Liver (tissue), 9 donors: ENCODE results near the gene RAD23B. TPM values are rescaled to one million over a fixed set of nuclear protein-coding genes. Genes with fewer than 3 reads are reported as not detected.

Experiments
- DNase-seq: peaks from one replicate; pipeline ENCODE4 v3.0.0-alpha.2; 2017; ENCODE audit warnings: low spot score
- H3K27ac ChIP-seq, 2 donors: one replicate each; pipeline ENCODE4 v1.7.0; 2013; ENCODE audit warnings: inconsistent platforms in 2 of 2, low read length in 2 of 2, control low read depth in 1 of 2, low read depth in 1 of 2, mild to moderate bottlenecking in 1 of 2
- H3K27me3 ChIP-seq, 4 donors: one replicate each; pipeline versions ENCODE4 v1.6.1 to v1.7.0; 2013; ENCODE audit warnings: low read length in 3 of 4, inconsistent platforms in 1 of 4, mild to moderate bottlenecking in 1 of 4, moderate library complexity in 1 of 4; ENCODE audit not compliant: control insufficient read depth in 4 of 4, insufficient read depth in 4 of 4
- H3K36me3 ChIP-seq, 4 donors: one replicate each; pipeline versions ENCODE4 v1.6.1 to v1.7.0; 2013; ENCODE audit warnings: low read length in 3 of 4, mild to moderate bottlenecking in 3 of 4, low read depth in 1 of 4, moderate library complexity in 1 of 4; ENCODE audit not compliant: control insufficient read depth in 4 of 4, insufficient read depth in 3 of 4
- H3K4me1 ChIP-seq, 4 donors: one replicate each; pipeline versions ENCODE4 v1.6.1 to v1.7.0; 2013; ENCODE audit warnings: low read length in 3 of 4, mild to moderate bottlenecking in 3 of 4, moderate library complexity in 1 of 4; ENCODE audit not compliant: control insufficient read depth in 4 of 4, insufficient read depth in 4 of 4
- H3K4me3 ChIP-seq, 3 donors: one replicate each; pipeline versions ENCODE4 v1.6.1 to v1.7.0; 2013; ENCODE audit warnings: low read length in 3 of 3, control low read depth in 1 of 3, low read depth in 1 of 3, mild to moderate bottlenecking in 1 of 3
- H3K9ac ChIP-seq, 2 donors: one replicate each; pipeline ENCODE4 v1.7.0; 2013; ENCODE audit warnings: low read length in 2 of 2, mild to moderate bottlenecking in 2 of 2, moderate library complexity in 2 of 2, control low read depth in 1 of 2, low read depth in 1 of 2
- H3K9me3 ChIP-seq, 4 donors: one replicate each; pipeline versions ENCODE4 v1.6.1 to v1.7.0; 2013; ENCODE audit warnings: low read length in 3 of 4; ENCODE audit not compliant: control insufficient read depth in 4 of 4
- CTCF ChIP-seq: fragments of 150-350 bp; IDR thresholded peaks from 2 replicates; pipeline ENCODE4 v1.5.1; 2017; ENCODE audit warnings: improper control_type of control experiment, low read depth, low read length; ENCODE audit not compliant: missing input control
- EGR1 ChIP-seq, 2 donors: IDR thresholded peaks; 2 replicates each; pipeline ENCODE4 v1.6.1; 2016 to 2018; ENCODE audit warnings: antibody characterized with exemption in 2 of 2, low read depth in 2 of 2
- FOXA1 ChIP-seq: IDR thresholded peaks from 2 replicates; pipeline ENCODE4 v1.6.1; 2016; ENCODE audit warnings: antibody characterized with exemption
- FOXA2 ChIP-seq: IDR thresholded peaks from 2 replicates; pipeline ENCODE4 v1.6.1; 2016; ENCODE audit warnings: antibody characterized with exemption
- GABPA ChIP-seq, 2 donors: IDR thresholded peaks in 1 of 2; conservative IDR thresholded peaks in 1 of 2; 2 replicates each; pipeline ENCODE4 v1.6.1; 2016; ENCODE audit warnings: antibody characterized with exemption in 2 of 2, mild to moderate bottlenecking in 1 of 2, moderate library complexity in 1 of 2
- HNF4A ChIP-seq, 2 donors: conservative IDR thresholded peaks; 2 replicates each; pipeline ENCODE4 v1.6.1; 2016; ENCODE audit warnings: antibody characterized with exemption in 2 of 2, mild to moderate bottlenecking in 2 of 2
- HNF4G ChIP-seq: IDR thresholded peaks from 2 replicates; pipeline ENCODE4 v1.6.1; 2016; ENCODE audit warnings: antibody characterized with exemption
- JUND ChIP-seq, 2 donors: IDR thresholded peaks; 2 replicates each; pipeline ENCODE4 v1.6.1; 2016; ENCODE audit warnings: antibody characterized with exemption in 2 of 2
- MAX ChIP-seq: IDR thresholded peaks from 2 replicates; pipeline ENCODE4 v1.6.1; 2016; ENCODE audit warnings: antibody characterized with exemption
- NR2F2 ChIP-seq: IDR thresholded peaks from 2 replicates; pipeline ENCODE4 v1.6.1; 2016; ENCODE audit warnings: antibody characterized with exemption
- RAD21 ChIP-seq, 2 donors: IDR thresholded peaks; 2 replicates each; pipeline ENCODE4 v1.6.1; 2016; ENCODE audit warnings: antibody characterized with exemption in 2 of 2, mild to moderate bottlenecking in 2 of 2
- REST ChIP-seq: IDR thresholded peaks from 2 replicates; pipeline ENCODE4 v1.6.1; 2016; ENCODE audit warnings: antibody characterized with exemption, mild to moderate bottlenecking
- RXRA ChIP-seq, 2 donors: IDR thresholded peaks; 2 replicates each; pipeline ENCODE4 v1.6.1; 2017 to 2018; ENCODE audit warnings: antibody characterized with exemption in 2 of 2, mild to moderate bottlenecking in 1 of 2
- SP1 ChIP-seq: IDR thresholded peaks from 2 replicates; pipeline ENCODE4 v1.6.1; 2018; ENCODE audit warnings: antibody characterized with exemption, mild to moderate bottlenecking
- TAF1 ChIP-seq: conservative IDR thresholded peaks from 2 replicates; pipeline ENCODE4 v1.6.1; 2016; ENCODE audit warnings: antibody characterized with exemption, mild to moderate bottlenecking
- YY1 ChIP-seq: IDR thresholded peaks from 2 replicates; pipeline ENCODE4 v1.6.1; 2016; ENCODE audit warnings: antibody characterized with exemption, mild to moderate bottlenecking
- WGBS: extraction: QIAGEN DNeasy Blood & Tissue Kit; methylation state at CpG from one replicate; pipeline ENCODE4 v1.1.7; 2013; 5-methylcytosine and 5-hydroxymethylcytosine counted together
- polyA plus RNA-seq, 2 donors: library from polyadenylated mRNA; stranded (reverse) in 1 of 2; unstranded in 1 of 2; fragments of 200-250 nt in 1 of 2; fragments of >200 nt in 1 of 2; fragmentation: Nextera tagmentation in 1 of 2; extraction: Ambion mirVana in 1 of 2; gene quantifications; one replicate each; pipeline versions ENCODE4 v1.2.1 to v1.2.3, GENCODE V29; 2013 to 2015
- total RNA-seq, 2 donors: library from RNA; depleted of rRNA; stranded (reverse); fragments of >200 nt; gene quantifications; one replicate each; pipeline ENCODE4 v1.2.3, GENCODE V29; 2014
- TF ChIP-seq, protein P1 (sequence below): IDR thresholded peaks from 2 replicates; pipeline ENCODE4 v1.6.1; 2016; ENCODE audit warnings: antibody characterized with exemption
- TF ChIP-seq, protein P2 (sequence below): IDR thresholded peaks from 2 replicates; pipeline ENCODE4 v1.6.1; 2016; ENCODE audit warnings: antibody characterized with exemption
- donor health status: healthy.
- donor health status: healthy.
- donor health status: healthy.
- donor health status: healthy.
- donor health status: healthy.

RAD23B gene
- total and polyA plus RNA-seq, 4 donors = 13.6 to 101 (median 61.6) TPM

- TF ChIP-seq HNF4A (conservative IDR thresholded peaks at IDR 0.05) = no peak
These were observed 40.9 kb downstream of the RAD23B start (continued) for GRCh38 chr9:107323836-107324585.

DNA sequence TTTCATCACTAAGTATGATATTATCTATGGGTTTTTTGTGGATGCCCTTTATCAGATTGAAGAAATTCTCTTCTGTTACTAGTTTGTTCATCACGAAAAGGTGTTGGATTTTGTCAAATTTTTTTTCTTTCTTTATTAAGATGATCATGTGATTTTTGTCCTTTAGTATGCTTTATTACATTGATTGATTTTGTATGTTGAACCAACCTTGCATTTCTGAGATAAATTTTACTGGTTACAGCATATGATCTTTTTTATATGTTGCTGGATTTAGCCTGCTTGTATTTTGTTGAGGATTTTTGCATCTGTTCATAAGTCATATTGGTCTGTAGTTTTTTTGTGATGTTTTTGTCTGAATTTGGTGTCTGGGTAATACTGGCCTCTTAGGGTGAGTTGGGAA is 42.8 kb downstream of the RAD23B start:
- H3K9ac ChIP-seq = no peak overlapping the region
- no peaks in the 10 kb centered on the region for H3K27me3 ChIP-seq
- DNase-seq = no peak
- no peak for TF ChIP-seq HNF4G
- TF ChIP-seq REST = no peak
- no peak for TF ChIP-seq GABPA (IDR thresholded peaks at IDR 0.05 in 1 of 2, conservative IDR thresholded peaks at IDR 0.05 in 1 of 2)
- no peak for TF ChIP-seq TAF1
- TF ChIP-seq YY1 = no peak
- no peak for TF ChIP-seq EGR1 (IDR thresholded peaks at IDR 0.05; ENCODE audit: low read depth in 2 of 2)
- TF ChIP-seq MAX = no peak
- no peak for TF ChIP-seq NR2F2
- no peak overlapping the region for H3K4me3 ChIP-seq
- peaks cover 0 to 2% (median 1%) of the 10 kb centered on the region in 4 donors for H3K4me1 ChIP-seq
- 100% methylated on average over 1 of the region's 1 CpG for WGBS
- H3K27ac ChIP-seq = no peak overlapping the region
- no peaks in the 10 kb centered on the region for H3K9me3 ChIP-seq
- peaks cover 9 to 57% (median 38%) of the 10 kb centered on the region in 4 donors for H3K36me3 ChIP-seq

- TF ChIP-seq SP1 (no peak), FOXA1 (no peak), RXRA (IDR thresholded peaks at IDR 0.05) (no peak), HNF4G (no peak), REST (no peak), JUND (IDR thresholded peaks at IDR 0.05) (no peak), RAD21 (IDR thresholded peaks at IDR 0.05) (no peak), YY1 (no peak), NR2F2 (no peak), EGR1 (IDR thresholded peaks at IDR 0.05; ENCODE audit: low read depth in 2 of 2) (no peak), FOXA2 (no peak), GABPA (IDR thresholded peaks at IDR 0.05 in 1 of 2, conservative IDR thresholded peaks at IDR 0.05 in 1 of 2) (no peak), HNF4A (conservative IDR thresholded peaks at IDR 0.05) (no peak), TAF1 (no peak), CTCF (no peak)
- TF ChIP-seq, protein P1, sequence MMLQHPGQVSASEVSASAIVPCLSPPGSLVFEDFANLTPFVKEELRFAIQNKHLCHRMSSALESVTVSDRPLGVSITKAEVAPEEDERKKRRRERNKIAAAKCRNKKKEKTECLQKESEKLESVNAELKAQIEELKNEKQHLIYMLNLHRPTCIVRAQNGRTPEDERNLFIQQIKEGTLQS = no peak
- TF ChIP-seq, protein P2, sequence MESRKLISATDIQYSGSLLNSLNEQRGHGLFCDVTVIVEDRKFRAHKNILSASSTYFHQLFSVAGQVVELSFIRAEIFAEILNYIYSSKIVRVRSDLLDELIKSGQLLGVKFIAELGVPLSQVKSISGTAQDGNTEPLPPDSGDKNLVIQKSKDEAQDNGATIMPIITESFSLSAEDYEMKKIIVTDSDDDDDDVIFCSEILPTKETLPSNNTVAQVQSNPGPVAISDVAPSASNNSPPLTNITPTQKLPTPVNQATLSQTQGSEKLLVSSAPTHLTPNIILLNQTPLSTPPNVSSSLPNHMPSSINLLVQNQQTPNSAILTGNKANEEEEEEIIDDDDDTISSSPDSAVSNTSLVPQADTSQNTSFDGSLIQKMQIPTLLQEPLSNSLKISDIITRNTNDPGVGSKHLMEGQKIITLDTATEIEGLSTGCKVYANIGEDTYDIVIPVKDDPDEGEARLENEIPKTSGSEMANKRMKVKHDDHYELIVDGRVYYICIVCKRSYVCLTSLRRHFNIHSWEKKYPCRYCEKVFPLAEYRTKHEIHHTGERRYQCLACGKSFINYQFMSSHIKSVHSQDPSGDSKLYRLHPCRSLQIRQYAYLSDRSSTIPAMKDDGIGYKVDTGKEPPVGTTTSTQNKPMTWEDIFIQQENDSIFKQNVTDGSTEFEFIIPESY = no peak
- Histone ChIP-seq H3K9me3 (no peaks in the 10 kb centered on the region), H3K36me3 (peaks cover 14 to 65% (median 52%) of the 10 kb centered on the region in 4 donors)
These were observed 45.4 kb downstream of the RAD23B start for GRCh38 chr9:107328510-107328909.

More at GRCh38 chr9:107328510-107328909, 45.4 kb downstream of the RAD23B start:
- Histone ChIP-seq H3K27ac (no peak overlapping the region), H3K27me3 (no peaks in the 10 kb centered on the region), H3K4me1 (no peaks in the 10 kb centered on the region), H3K9ac (no peak overlapping the region), H3K4me3 (no peak overlapping the region)
- 97% methylated on average over 7 of the region's 7 CpGs for WGBS
- DNase-seq = no peak
